SKM-1 treated with dmso at 0.1 percent for 144 hours (cell line): Measurements from ENCODE around the gene ITPR1.

Experiments used
- DNase-seq: peaks from one replicate; lab custom pipeline; 2025; ENCODE audit not compliant: unreplicated experiment; lab: John Stamatoyannopoulos, UW

The ITPR1 gene

GRCh38 chr3:4711680-4711992 lies 218.5 kb downstream of the ITPR1 start:
- no peak for DNase-seq

DNA sequence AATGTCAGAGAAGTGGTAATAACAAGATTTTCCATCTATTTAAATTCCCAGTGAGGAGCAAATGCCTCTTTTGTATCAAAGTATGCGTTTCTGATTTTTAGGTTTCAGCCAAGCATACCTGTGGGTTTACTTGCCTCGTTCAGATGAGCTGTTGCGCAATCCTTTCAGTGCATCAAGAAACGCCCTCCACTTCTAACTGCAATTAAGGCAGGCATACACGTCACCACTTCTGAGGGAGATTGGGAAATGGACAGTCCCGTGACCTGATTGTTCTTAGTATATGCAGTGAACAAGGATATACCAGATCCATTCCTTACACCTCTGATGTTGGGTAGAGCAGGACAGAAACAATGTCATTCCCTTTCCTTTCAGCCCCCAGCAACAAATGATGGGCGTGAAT lies 219.0 kb downstream of the ITPR1 start:
- DNase-seq: no peak

- no peak for DNase-seq
Measured at GRCh38 chr3:4714045-4714444, 220.9 kb downstream of the ITPR1 start.

- DNase-seq: no peak
Measured at GRCh38 chr3:4716266-4716665, 223.1 kb downstream of the ITPR1 start.

DNA sequence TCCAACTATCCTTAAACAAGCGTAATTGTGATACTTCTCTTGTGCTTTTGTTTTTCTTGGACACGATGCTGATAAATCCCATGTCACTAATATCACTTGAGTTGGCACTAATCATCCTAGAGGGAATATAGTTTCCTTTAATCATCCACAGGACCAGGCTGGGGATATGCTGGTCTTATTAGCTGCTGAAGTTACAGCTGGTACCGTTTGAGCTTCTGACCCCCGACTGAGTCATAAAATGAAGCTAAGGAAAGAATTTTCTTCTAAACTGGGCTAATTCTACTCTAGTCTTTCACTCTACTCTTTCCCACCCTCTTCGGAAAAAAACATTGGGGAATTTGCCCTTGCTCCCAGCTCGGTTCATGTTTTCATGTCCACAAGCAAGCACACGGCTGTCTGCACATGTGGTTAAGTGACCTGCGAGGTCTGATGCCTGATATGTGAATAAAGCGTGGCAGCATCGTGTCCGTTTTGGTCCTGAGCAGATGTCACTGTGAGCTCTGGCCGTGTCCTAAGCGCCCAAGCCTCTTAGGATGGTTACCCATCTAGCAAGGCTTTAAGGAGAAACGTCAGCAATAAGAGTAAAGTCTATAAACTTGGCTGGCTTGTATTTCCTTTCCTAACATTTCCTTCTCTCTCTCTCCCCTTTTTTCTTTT lies 223.7 kb downstream of the ITPR1 start:
- DNase-seq: no peak

GRCh38 chr3:4717363-4717740 lies 224.2 kb downstream of the ITPR1 start:
- DNase-seq: no peak

GRCh38 chr3:4718179-4718736 lies 225.1 kb downstream of the ITPR1 start:
- no peak for DNase-seq

GRCh38 chr3:4719046-4719501 lies 225.9 kb downstream of the ITPR1 start:
- DNase-seq: no peak

- no peak for DNase-seq
Measured at GRCh38 chr3:4720316-4721075, 227.3 kb downstream of the ITPR1 start.

GRCh38 chr3:4721511-4721911 lies 228.4 kb downstream of the ITPR1 start:
- DNase-seq: no peak

DNA sequence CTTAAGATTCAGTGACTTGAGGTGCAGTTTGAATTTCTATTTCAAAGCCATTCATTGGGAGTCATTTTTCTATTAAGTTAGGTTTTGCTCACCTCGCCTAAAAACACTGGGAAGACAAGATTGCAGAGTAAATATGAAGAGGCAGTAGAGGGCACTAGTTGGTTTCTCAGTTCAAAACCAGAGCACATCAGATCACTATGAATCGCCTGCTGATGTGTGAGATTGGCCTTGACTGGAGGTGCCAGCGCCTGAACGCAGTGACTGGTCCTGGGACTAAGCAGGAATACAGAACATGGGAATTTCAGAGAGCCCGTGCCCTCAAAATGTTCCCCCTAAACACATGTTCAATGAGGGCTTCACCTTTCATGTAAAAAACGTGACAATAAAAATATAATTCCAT lies 229.0 kb downstream of the ITPR1 start:
- DNase-seq: no peak

GRCh38 chr3:4724051-4724629 lies 231.0 kb downstream of the ITPR1 start:
- DNase-seq: no peak

- DNase-seq: no peak
Measured at GRCh38 chr3:4726549-4726948, 233.4 kb downstream of the ITPR1 start.

DNA sequence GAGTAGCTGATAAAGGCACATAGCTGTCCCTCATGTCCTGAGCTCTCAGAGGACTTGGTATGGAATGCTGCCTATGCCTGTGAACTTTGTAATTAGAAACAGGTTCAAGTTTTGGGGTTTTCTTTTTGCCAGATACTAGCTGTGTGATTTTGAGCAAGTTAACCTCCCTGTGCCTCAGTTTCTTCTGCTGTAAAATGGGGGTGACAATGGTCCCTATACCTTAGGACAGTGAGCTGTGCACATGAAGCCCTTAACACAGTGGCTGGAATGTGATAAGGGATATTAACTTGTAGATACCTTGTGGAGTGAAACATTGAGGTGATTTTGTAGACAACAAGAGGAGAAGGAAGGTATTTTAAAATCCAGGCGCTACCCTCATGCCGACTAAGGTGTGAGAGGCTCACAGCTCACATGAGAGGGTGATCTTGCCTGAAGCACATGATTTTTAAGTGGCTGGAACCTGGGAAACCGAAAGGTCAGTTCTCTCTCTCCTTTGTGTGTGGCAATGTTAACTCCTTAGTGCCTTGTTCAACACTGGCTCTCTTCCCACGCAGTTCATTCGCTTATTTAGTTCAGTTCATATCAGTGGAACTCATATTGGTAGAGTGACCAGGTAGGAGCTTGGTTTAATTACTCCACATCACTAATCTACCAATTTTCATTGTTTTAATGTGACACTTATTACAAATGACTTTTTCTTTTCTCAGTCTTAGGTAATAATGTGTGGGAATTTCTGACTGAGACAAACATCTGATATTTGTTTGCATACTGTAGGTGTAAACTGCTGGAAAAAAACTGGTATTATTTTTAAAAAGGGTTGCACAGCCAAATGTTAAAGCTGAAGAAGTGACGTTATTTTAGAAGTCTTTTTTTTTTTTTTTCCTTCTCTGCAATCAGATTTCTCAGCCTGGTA lies 236.2 kb downstream of the ITPR1 start:
- DNase-seq: no peak

DNA sequence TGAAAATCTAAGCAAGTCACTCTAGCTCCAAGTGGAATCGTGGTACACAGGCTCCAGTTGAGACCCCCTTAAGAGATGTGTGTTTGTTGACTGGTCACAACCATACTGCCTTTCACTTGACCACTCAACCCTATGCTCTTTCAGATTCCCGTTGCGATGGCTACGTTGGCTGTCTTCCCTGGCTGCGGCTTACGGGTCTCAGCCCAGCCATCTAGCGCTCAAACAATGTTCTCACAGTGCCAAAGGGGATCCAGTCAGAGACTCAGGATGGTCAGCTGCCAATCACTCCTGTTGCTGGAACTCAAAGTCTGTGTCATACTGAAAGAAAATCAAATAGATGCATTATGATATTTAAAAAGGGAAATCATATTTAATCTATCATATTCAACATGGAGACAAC lies 237.6 kb downstream of the ITPR1 start:
- DNase-seq: no peak

GRCh38 chr3:4731543-4732111 lies 238.5 kb downstream of the ITPR1 start:
- no peak for DNase-seq

- DNase-seq: no peak
Measured at GRCh38 chr3:4732925-4733324, 239.8 kb downstream of the ITPR1 start.

- DNase-seq: no peak
Measured at GRCh38 chr3:4734454-4734853, 241.3 kb downstream of the ITPR1 start.

DNA sequence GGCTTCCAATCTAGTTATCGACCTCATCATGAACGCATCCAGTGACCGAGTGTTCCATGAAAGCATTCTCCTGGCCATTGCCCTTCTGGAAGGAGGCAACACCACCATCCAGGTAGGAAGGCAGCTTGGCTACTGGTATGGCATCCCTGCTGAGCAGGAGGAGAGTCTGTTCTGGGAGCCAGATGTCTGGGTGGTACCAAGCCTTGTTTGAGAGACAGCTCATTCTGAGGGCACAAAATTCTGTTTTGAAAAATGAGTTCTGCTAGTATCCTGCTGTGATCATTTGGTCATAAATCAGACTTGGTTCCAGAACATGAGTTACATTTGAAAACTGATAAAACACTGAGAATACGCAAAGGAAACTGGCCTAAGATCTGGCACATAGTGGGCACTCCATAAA lies 242.1 kb downstream of the ITPR1 start:
- DNase-seq: no peak

DNA sequence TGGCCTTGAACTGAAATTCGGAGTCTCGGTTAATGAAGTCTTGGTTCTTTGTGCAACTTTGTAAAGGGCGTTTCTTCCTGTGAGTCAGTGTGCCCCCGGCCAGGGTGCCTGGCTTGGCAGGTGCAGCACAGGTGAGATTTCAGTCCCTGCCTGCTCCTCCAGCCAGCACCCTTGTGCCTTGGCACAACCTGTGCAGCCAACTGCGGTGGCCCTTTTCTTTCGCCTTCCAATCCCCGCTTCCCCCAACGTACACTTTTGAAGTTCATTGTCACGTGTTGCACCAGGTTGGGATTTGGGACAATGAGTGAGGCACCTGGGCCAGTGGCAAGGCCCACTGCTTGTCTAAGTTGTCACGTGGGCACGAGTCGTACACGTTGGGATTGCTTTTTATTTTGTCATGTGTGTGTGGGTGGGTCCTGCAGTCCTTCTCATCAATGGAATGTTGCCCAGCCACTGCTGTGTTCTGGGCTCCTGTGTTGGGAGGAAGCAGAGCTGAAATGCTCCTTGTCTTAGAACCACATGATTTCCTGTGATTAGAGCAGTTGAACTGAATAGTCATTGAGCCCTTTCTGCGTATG lies 243.2 kb downstream of the ITPR1 start:
- DNase-seq: no peak
